Endodermal cell (in vitro differentiated cells): Measurements from ENCODE around the gene YAP1. TPM values are rescaled to one million over a fixed set of nuclear protein-coding genes. Genes with fewer than 3 reads are reported as not detected.
A peak's percentile ranks its signal among the peaks of the same experiment; 100 is the strongest.

Source experiments
- DNase-seq: peaks from one replicate; pipeline ENCODE4 v3.0.0-alpha.2; 2017
- H3K27ac ChIP-seq: 2 replicates; pipeline ENCODE4 v1.5.1; 2013; ENCODE audit warnings: mild to moderate bottlenecking, low read depth, low read length, moderate library complexity
- H3K27me3 ChIP-seq: 2 replicates; pipeline ENCODE4 v1.6.1; 2013; ENCODE audit warnings: mild to moderate bottlenecking, low read length, moderate library complexity; ENCODE audit not compliant: insufficient read depth, control insufficient read depth, poor library complexity, severe bottlenecking
- H3K36me3 ChIP-seq: 2 replicates; pipeline ENCODE4 v1.7.0; 2013; ENCODE audit warnings: mild to moderate bottlenecking, low read length, moderate library complexity; ENCODE audit not compliant: control insufficient read depth, insufficient read depth
- H3K4me1 ChIP-seq: one replicate; pipeline ENCODE4 v1.7.0; 2013; ENCODE audit warnings: low read length; ENCODE audit not compliant: control insufficient read depth, insufficient read depth
- H3K4me3 ChIP-seq: 2 replicates; pipeline ENCODE4 v1.5.1; 2013; ENCODE audit warnings: mild to moderate bottlenecking, low read length, moderate library complexity
- H3K9ac ChIP-seq: 2 replicates; pipeline ENCODE4 v1.6.1; 2013; ENCODE audit warnings: mild to moderate bottlenecking, low read length, moderate library complexity; ENCODE audit not compliant: poor library complexity, severe bottlenecking; ENCODE audit errors: extremely low read depth
- H3K9me3 ChIP-seq: 2 replicates; pipeline ENCODE4 v1.6.1; 2013; ENCODE audit warnings: mild to moderate bottlenecking, low read length, moderate library complexity; ENCODE audit not compliant: control insufficient read depth
- H3K27ac Mint-ChIP-seq: 2 replicates; pipeline ENCODE4 v1.8.0; 2020; ENCODE audit warnings: mixed read lengths
- H3K27me3 Mint-ChIP-seq: 2 replicates; pipeline ENCODE4 v1.8.0; 2021; ENCODE audit warnings: mild to moderate bottlenecking, mixed read lengths; ENCODE audit not compliant: insufficient read depth
- H3K36me3 Mint-ChIP-seq: 2 replicates; pipeline ENCODE4 v1.8.0; 2020; ENCODE audit warnings: low read depth, mixed read lengths
- H3K4me1 Mint-ChIP-seq: 2 replicates; pipeline ENCODE4 v1.8.0; 2020; ENCODE audit warnings: mixed read lengths
- H3K4me3 Mint-ChIP-seq: 2 replicates; pipeline ENCODE4 v1.8.0; 2020; ENCODE audit warnings: mild to moderate bottlenecking, moderate library complexity, mixed read lengths
- H3K9me3 Mint-ChIP-seq: 2 replicates; pipeline ENCODE4 v1.8.0; 2020; ENCODE audit warnings: mild to moderate bottlenecking, mixed read lengths
- CTCF ChIP-seq: fragments of 200-600 bp; sonication (generic); conservative IDR thresholded peaks from 2 replicates; pipeline ENCODE4 v1.5.0; 2021; ENCODE audit warnings: antibody characterized with exemption, mild to moderate bottlenecking
- WGBS, 2 experiments: methylation state at CpG; one replicate each; pipeline versions ENCODE4 v1.1.5 to v1.1.7; 2013; ENCODE audit warnings: missing lambda C conversion rate in 2 of 2, mixed read lengths in 1 of 2; ENCODE audit not compliant: insufficient coverage in 1 of 2, insufficient read length in 1 of 2; 5-methylcytosine and 5-hydroxymethylcytosine counted together
- long read RNA-seq, 4 experiments: library from polyadenylated mRNA in 2 of 4; library from RNA in 1 of 4; library from capped mRNA in 1 of 4; stranded (forward) in 3 of 4; unstranded in 1 of 4; transcript quantifications; one replicate each; pipeline ENCODE4 v2.0.0, GENCODE V29; 2020 to 2021; ENCODE audit warnings: inconsistent platforms in 1 of 4
- polyA plus RNA-seq, 2 experiments: library from polyadenylated mRNA; stranded (reverse); fragments of 50-300 nt; gene quantifications; one replicate each; pipeline ENCODE4 v1.2.3, GENCODE V29; 2013
- total RNA-seq, 2 donors: library from RNA; stranded (reverse); fragmentation: NEBNext Ultra II Directional in 1 of 2; extraction: Animal tissue kit (Norgen Biotek cat#: 25700) in 1 of 2; gene quantifications; 2 replicates in 1 of 2; 3 replicates in 1 of 2; pipeline ENCODE4 v1.2.1, GENCODE V29; 2021

The YAP1 gene
- total RNA-seq: 100 to 1,000 TPM; 224 to 228 TPM
- polyA plus RNA-seq (2013, experiment 1 of 2): 132 TPM
- 122 TPM for polyA plus RNA-seq (2013, experiment 2 of 2)
- long read RNA-seq, experiment 1, full-length matches to known transcripts: 4 of 64 reads
- long read RNA-seq, experiment 1, partial matches to known transcripts: 8 of 64 reads
- long read RNA-seq, experiment 1, other reads (novel, unspliced or antisense): 52 of 64 reads
- long read RNA-seq, experiment 2, full-length matches to known transcripts: 42 of 112 reads
- long read RNA-seq, experiment 2, partial matches to known transcripts: 5 of 112 reads
- long read RNA-seq, experiment 2, other reads (novel, unspliced or antisense): 65 of 112 reads
- long read RNA-seq, experiment 3, partial matches to known transcripts: 2 of 20 reads
- long read RNA-seq, experiment 3, other reads (novel, unspliced or antisense): 18 of 20 reads
- long read RNA-seq, experiment 4, partial matches to known transcripts: 2 of 48 reads
- long read RNA-seq, experiment 4, other reads (novel, unspliced or antisense): 46 of 48 reads

- Mint-ChIP-seq H3K9me3 (peaks cover 3% of the 10 kb centered on the region), H3K4me3 (peak within 1 kb of the TSS; percentile 97), H3K36me3 (peaks cover 4% of the 10 kb centered on the region), H3K27me3 (no peaks in the 10 kb centered on the region), H3K27ac (peak within 1 kb of the TSS; percentile 100), H3K4me1 (peaks cover 24% of the 10 kb centered on the region)
- peaks cover 6% of the 10 kb centered on the region for H3K4me1 ChIP-seq
- peak within 1 kb of the TSS; percentile 97 for H3K9ac ChIP-seq
- no peaks in the 10 kb centered on the region for H3K27me3 ChIP-seq
- peak within 1 kb of the TSS; percentile 98 for H3K4me3 ChIP-seq
- H3K9me3 ChIP-seq: no peaks in the 10 kb centered on the region
- WGBS, 2 experiments: 0% methylated on average over 34 to 104 of the region's 104 CpGs
- peak within 1 kb of the TSS; percentile 97 for H3K27ac ChIP-seq
- H3K36me3 ChIP-seq: peaks cover 8% of the 10 kb centered on the region
- DNase-seq: peak; percentile 95
- no peak for TF ChIP-seq CTCF
Observed at GRCh38 chr11:102109896-102110760, at the start of gene YAP1. YAP1 (plus strand) TSS chr11:102110447; CDS start chr11:102110849, 402 bp downstream.

GRCh38 chr11:102061276-102061675 is 49.0 kb upstream of the YAP1 start:
- H3K4me1 Mint-ChIP-seq: peaks cover 6% of the 10 kb centered on the region
- 0 to 52% methylated on average over 1 to 2 of the region's 2 CpGs for WGBS, 2 experiments
- peak; percentile 65 for TF ChIP-seq CTCF

GRCh38 chr11:102062106-102062505 is 48.1 kb upstream of the YAP1 start:
- Histone ChIP-seq H3K27ac (no peak overlapping the region), H3K27me3 (no peaks in the 10 kb centered on the region), H3K9ac (no peak overlapping the region), H3K9me3 (no peaks in the 10 kb centered on the region), H3K36me3 (no peaks in the 10 kb centered on the region), H3K4me1 (peaks cover 4% of the 10 kb centered on the region), H3K4me3 (no peak overlapping the region)
- H3K4me3 Mint-ChIP-seq: no peak overlapping the region
- H3K9me3 Mint-ChIP-seq: no peaks in the 10 kb centered on the region
- no peak for TF ChIP-seq CTCF
- no peak overlapping the region for H3K27ac Mint-ChIP-seq
- DNase-seq: no peak
- WGBS, 2 experiments: 95 to 96% methylated on average over 2 of the region's 2 CpGs
- H3K36me3 Mint-ChIP-seq: no peaks in the 10 kb centered on the region
- peaks cover 6% of the 10 kb centered on the region for H3K4me1 Mint-ChIP-seq
- H3K27me3 Mint-ChIP-seq: no peaks in the 10 kb centered on the region

More at GRCh38 chr11:102061276-102061675, 49.0 kb upstream of the YAP1 start:
- Histone ChIP-seq H3K4me1 (peaks cover 4% of the 10 kb centered on the region), H3K9me3 (no peaks in the 10 kb centered on the region), H3K9ac (no peak overlapping the region), H3K27me3 (no peaks in the 10 kb centered on the region), H3K27ac (no peak overlapping the region), H3K36me3 (no peaks in the 10 kb centered on the region), H3K4me3 (no peak overlapping the region)
- no peaks in the 10 kb centered on the region for H3K9me3 Mint-ChIP-seq
- H3K36me3 Mint-ChIP-seq: no peaks in the 10 kb centered on the region
- no peak for DNase-seq
- H3K4me3 Mint-ChIP-seq: no peak overlapping the region
- no peaks in the 10 kb centered on the region for H3K27me3 Mint-ChIP-seq
- H3K27ac Mint-ChIP-seq: no peak overlapping the region
